Ammon's horn (tissue), 1 donor: Measurements from ENCODE around the gene COL11A2.
"Not testable (repeated sequence)": the region's sequence is repeated elsewhere in the genome, so short reads cannot be mapped to it uniquely, and the experiment has no call there.

ENCODE experiments used
- DNase-seq: peaks from one replicate; pipeline ENCODE4 v3.0.0-alpha.2; 2016; ENCODE audit warnings: low spot score

The COL11A2 gene

GRCh38 chr6:33192105-33192646 is at the start of gene COL11A2:
Gene COL11A2, minus strand, starts transcription at chr6:33192467. Its CDS starts 227 bp downstream, at chr6:33192240.
- DNase-seq = no peak

- no peak for DNase-seq
These were observed 49.7 kb upstream of the COL11A2 start for GRCh38 chr6:33241968-33242367.

DNA sequence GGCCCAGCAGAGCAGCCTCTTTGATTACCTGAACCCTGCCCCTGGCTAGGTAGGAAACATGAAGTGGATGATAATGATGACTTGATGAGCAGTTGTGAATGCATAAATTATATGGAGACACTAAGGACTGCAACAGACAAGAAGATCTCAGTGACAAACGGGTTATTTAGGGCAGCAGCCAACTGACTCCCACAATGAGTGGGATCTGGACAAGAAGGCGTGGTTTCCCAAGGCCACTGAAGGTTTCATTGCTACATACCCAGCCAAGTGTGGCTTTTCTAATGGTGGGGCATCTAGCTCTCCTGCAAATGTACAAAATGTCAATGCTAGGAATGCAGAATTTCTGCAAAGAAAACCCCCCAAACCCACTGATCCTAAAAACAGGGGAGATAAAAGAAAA is 45.5 kb upstream of the COL11A2 start:
- DNase-seq = no peak

- no peak for DNase-seq
These were observed 44.6 kb upstream of the COL11A2 start for GRCh38 chr6:33236852-33237251.

DNA sequence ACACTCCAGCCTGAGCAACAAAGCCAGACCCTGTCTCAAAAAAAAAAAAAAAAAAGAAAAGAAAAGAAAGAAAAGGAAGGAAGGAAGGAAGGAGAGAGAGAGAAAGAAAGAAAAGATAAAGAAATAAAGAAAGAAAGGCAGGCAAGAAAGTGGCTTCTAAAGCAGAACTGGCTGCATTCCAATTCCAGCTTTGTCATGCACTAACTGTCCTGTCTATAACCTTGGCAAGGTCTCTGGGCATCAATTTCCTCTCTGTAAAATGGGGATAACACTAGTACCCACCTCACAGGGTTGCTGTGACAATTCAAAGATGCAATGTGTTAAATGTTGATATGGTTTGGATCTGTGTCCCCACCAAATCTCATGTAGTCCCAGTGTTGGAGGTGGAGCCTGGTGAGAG is 44.1 kb upstream of the COL11A2 start:
- no peak for DNase-seq

DNA sequence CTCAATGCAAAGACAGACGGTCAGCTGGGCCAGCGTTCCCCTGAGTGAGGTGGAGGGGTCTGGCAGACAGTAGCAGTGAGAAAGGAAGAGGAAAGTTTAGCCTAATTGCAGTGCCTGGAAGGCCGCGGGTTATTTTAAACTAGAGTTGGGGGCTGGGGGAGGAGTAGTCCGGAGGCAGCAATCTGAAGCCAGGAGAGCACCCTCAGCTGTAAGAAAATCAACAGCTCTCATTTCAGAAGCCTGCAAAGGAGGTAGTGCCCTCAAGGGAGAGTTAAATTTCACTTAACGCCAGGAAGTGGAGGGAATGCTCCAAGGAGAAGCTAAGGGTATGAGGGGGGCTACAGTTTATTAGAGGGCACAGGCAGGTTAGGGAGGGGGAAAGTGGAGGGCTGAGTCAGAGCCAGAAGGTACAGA is 43.0 kb upstream of the COL11A2 start:
- no peak for DNase-seq

- not testable (repeated sequence) for DNase-seq
These were observed 34.3 kb upstream of the COL11A2 start for GRCh38 chr6:33226503-33227120.

- no peak for DNase-seq
These were observed 25.4 kb upstream of the COL11A2 start for GRCh38 chr6:33217681-33218080.

DNA sequence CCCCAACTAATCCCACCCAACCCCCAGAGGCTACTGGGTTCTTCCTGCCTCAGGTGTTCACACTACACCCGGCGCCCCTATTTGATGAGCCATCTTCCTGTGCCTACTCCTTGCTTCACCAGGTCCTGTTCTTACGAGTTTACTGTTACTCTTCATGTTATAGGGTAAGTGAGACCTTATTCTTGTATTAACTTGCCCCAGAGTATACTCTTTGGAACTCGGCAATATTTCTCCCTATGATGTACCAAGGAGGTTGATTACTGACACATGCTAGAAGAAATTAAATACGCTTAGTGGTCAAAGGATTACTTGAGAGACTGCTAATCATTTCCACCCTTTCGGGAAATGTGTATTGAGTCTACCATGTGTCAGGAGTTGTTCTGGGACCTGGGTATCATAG is 25.0 kb upstream of the COL11A2 start:
- DNase-seq = no peak

GRCh38 chr6:33216117-33216649 is 23.9 kb upstream of the COL11A2 start:
- no peak for DNase-seq

GRCh38 chr6:33215271-33216116 is 23.2 kb upstream of the COL11A2 start:
- no peak for DNase-seq

GRCh38 chr6:33213989-33214335 is 21.7 kb upstream of the COL11A2 start:
- no peak for DNase-seq

DNA sequence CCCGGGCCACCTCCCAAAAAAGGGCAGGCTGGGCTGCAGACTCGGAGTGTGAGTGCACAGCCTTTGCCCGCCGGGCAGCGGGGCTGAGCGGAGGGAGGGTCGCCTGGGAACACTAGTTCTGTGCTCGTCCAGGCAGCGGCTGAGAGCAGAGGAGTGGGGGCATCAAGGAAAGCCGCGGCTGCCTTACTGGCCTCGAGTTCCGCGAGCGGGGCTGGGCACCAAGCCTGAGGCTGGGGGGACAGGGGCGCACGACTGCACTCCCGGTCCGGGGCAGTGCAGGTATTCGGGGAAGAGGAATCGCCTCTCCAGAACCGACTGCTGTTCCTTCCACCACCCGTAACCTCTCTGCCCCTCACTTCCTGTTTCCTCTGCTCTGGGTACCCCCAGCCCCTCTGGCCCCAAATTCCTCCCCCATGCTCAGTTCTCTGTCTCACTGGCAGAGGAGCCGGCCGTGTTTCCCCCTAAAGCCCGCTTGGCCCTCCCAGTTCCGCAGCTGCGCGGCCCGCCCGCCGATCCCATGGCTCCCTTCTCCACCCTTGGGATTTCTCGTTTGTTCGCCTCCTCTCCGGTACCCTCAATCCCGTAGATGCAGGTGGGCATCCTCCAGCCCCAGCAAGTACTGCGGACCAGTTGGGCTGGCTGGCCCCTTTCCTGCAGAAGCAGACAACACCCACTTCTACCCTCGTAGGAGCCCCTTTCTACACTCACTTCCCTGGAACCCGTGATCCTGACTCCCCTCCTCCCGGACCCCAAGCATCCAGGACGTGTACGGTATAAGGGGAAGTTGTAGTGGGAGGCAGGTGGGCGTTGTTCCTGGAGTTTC is 21.1 kb upstream of the COL11A2 start:
- DNase-seq = no peak

DNA sequence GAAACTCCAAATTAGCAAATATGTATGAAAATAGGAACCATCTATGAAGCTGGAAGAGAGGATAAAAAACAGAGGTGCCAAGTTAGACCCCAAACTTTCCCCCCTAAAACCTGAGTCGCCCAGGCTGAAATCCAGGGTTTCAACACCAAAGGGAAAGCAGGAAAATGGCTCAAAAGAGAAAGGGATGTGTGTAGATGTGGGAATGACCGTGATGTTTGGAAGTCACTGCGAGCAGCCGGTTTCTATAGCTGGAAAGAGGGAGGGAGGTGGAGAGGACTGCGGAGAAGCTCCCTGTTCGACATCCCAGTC is 20.5 kb upstream of the COL11A2 start:
- no peak for DNase-seq

DNA sequence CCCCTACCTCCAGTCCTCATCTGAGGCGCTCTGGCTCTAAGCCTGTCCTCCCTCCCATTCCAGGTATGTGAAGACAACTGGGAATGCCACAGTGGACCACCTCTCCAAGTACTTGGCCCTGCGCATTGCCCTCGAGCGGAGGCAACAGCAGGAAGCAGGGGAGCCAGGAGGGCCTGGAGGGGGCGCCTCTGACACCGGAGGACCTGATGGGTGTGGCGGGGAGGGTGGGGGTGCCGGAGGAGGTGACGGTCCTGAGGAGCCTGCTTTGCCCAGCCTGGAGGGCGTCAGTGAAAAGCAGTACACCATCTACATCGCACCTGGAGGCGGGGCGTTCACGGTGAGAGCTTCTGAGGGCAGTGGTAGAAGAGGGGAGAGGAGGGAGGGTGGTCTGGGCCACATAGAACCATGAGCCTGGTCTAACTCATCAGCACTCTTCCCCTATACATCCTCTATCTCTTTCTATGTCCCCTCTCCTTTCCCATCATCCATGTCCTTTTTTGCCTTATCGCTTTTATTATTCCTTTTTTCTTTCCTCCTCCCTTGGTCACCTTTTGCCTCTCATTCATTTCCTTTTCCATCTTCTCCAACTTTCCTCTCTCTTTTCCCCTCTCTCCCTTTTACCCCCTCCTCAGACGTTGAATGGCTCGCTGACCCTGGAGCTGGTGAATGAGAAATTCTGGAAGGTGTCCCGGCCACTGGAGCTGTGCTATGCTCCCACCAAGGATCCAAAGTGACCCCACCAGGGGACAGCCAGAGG is 19.6 kb upstream of the COL11A2 start:
- no peak for DNase-seq

- no peak for DNase-seq
These were observed 18.9 kb upstream of the COL11A2 start for GRCh38 chr6:33211136-33211535.

- DNase-seq = no peak
These were observed 17.6 kb upstream of the COL11A2 start for GRCh38 chr6:33209856-33210255.

DNA sequence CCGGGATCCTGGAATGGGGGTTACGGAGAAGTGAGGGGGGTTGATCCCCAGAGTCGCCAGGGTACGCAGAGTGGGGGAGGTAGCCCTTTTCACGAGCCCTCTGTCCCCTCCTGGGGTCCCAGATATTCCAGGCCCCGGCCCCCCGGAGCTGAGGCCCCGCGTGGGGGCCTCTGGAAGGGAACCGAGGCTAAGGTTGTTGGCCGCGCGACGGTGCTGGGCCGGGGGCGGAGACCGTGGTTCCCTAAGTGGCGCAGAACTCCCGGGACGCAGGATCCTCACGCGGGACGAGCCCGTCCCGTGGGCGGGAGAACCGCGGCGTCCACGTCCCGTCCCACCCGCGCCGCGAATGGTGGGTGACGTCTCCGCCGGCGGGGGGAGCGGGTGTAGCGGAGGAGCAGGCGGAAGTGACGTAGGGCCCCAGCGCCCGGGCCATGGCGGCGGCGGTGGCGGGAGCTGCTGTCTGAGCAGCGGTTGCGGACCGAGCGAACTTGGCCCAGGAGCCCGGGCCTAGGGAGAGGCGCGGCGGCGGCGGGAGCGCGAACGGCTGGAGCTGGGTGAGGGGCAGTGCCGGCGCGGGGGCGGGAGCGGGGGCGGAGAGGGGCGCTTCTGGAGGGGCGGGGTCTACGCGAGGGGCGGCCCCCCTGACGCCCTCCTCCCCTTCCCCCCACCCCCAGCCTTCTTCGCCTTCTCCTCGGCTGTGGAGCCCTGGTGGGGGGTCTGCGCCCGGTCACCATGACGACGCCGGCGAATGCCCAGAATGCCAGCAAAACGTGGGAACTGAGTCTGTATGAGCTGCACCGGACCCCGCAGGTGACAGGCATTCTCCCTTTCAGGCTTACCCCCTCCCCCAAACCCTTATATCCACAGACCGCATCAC is 16.1 kb upstream of the COL11A2 start, which contains the start of gene RING1:
RING1 (plus strand) TSS at position 410 of the 877 bp plus-strand sequence; CDS start at position 733, 323 bp downstream.
- DNase-seq = peak; percentile 93

DNA sequence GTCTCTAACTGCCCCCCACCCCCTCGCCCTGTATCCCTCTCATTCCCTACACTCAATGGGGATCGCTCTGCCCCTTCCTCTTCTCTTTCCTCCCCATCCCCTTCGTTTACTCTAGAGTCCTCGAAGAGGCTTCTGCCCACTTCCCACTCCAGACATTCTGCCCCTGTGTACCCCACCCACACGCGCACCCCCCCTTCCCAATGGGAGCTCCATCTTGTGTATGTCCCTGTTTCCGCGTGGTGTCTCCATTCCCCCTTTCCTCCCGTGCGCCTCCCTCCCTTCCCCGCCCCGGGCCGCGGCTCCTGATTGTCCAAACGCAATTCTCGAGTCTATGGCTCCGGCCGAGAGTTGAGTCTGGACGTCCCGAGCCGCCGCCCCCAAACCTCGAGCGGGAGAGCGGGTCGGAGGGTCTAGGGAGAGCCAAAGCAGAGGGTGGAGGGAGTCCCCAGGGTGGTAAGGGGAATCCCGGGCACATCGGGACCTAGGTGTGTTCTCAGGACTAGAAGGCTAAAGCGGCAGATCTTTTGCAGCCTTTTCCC is 15.4 kb upstream of the COL11A2 start:
- no peak for DNase-seq

DNA sequence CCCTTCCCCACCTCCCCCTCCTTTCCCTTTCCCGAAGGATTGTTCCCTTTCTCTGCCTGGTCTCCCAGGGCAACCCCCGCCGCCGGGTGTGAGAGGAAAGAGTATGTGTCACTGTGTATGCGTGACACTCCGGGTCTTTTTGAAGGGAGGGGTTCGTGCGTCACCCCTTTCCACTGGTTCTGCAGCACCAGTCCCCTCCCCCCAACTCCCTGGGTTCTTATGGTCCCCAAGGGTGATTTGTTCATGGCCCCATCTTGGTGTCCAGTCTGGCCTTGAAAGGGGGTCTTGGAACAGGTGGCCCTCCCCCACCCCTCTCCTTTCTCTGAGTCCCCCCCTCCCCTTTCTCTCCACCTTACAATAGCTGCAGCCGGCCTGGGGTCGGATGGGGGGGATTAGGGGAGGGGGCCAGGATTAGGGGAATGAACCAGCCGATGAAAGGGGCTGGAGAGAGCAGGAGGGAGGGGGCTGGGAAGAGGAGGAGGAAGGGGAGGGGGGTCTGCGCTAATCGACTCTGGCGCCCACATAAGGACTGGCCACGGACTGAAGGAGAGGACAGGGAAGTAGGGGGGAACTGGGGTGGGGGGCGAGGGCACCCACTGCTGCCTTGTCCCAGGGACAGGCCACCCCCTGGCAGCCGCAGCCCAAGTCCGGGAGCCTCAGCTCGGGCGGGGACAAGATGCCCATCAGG is 14.7 kb upstream of the COL11A2 start:
- no peak for DNase-seq
